ENCODE results near the gene ENPP1. TPM values are rescaled to one million over a fixed set of nuclear protein-coding genes. Genes with fewer than 3 reads are reported as not detected.

ENPP1 gene
- total and polyA plus RNA-seq, 11 donors: 0.60 to 4.2 (median 1.6) TPM

DNA sequence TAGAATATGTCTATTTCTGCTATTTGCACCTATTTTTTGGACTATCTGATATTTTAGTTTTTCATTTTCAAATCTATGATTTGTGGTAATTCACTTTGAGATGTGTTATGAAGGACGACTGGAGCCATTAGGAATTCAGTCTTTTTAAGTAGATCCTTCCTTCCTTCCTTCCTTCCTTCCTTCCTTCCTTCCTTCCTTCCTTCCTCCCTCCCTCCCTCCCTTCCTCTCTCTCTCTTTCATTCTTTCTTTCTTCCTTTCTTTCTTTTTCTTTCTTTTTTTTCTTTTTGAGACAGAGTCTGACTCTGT is 46.1 kb upstream of the ENPP1 start:
- peaks cover 0 to 19% (median 0%) of the 10 kb centered on the region in 12 donors for H3K4me1 ChIP-seq
- H3K36me3 ChIP-seq: no peaks in the 10 kb centered on the region
- TF ChIP-seq POLR2A (IDR thresholded peaks at IDR 0.05) (no peak), CTCF (IDR thresholded peaks at IDR 0.05) (no peak)
- ATAC-seq: no peak
- no peaks in the 10 kb centered on the region for H3K9me3 ChIP-seq
- no peak overlapping the region for H3K27ac ChIP-seq
- 58 to 63% (median 59%) methylated on average over 1 of the region's 1 CpG for WGBS, 4 donors
- H3K27me3 ChIP-seq: no peaks in the 10 kb centered on the region
- no peak for DNase-seq
- intact Hi-C loops (cut with DNase I): no loop called here
- no peak overlapping the region for H3K4me3 ChIP-seq

- ATAC-seq: no peak
- TF ChIP-seq POLR2A (IDR thresholded peaks at IDR 0.05): no peak
- no peak for TF ChIP-seq CTCF (IDR thresholded peaks at IDR 0.05)
- no peak for DNase-seq
- WGBS, 4 donors: 89 to 92% (median 91%) methylated on average over 2 of the region's 2 CpGs
- no peaks in the 10 kb centered on the region for H3K9me3 ChIP-seq
- no peak overlapping the region for H3K4me3 ChIP-seq
- no peaks in the 10 kb centered on the region for H3K36me3 ChIP-seq
- no peak overlapping the region for H3K27ac ChIP-seq
- peaks cover 0 to 19% (median 0%) of the 10 kb centered on the region in 12 donors for H3K4me1 ChIP-seq
- intact Hi-C loops (cut with DNase I): no loop called here
- no peaks in the 10 kb centered on the region for H3K27me3 ChIP-seq
Observed at GRCh38 chr6:131762984-131763383, 44.8 kb upstream of the ENPP1 start.

- Histone ChIP-seq H3K4me1 (peaks cover 0 to 15% (median 0%) of the 10 kb centered on the region in 12 donors), H3K27ac (no peak overlapping the region), H3K36me3 (no peaks in the 10 kb centered on the region), H3K4me3 (no peak overlapping the region), H3K27me3 (no peaks in the 10 kb centered on the region), H3K9me3 (no peaks in the 10 kb centered on the region)
- TF ChIP-seq POLR2A (IDR thresholded peaks at IDR 0.05) (no peak), CTCF (IDR thresholded peaks at IDR 0.05) (no peak)
- DNase-seq: no peak
- intact Hi-C loops (cut with DNase I): no loop called here
- ATAC-seq: no peak
- 40 to 85% (median 48%) methylated on average over 1 of the region's 1 CpG for WGBS, 4 donors
Observed at GRCh38 chr6:131763749-131764148, 44.1 kb upstream of the ENPP1 start.

- intact Hi-C loops (cut with DNase I): no loop called here
- 74 to 81% (median 80%) methylated on average over 4 of the region's 4 CpGs for WGBS, 4 donors
- Histone ChIP-seq H3K9me3 (no peaks in the 10 kb centered on the region), H3K4me1 (peaks cover 0 to 14% (median 0%) of the 10 kb centered on the region in 12 donors), H3K27ac (no peak overlapping the region), H3K27me3 (no peaks in the 10 kb centered on the region), H3K36me3 (no peaks in the 10 kb centered on the region), H3K4me3 (no peak overlapping the region)
- ATAC-seq: no peak
- TF ChIP-seq CTCF (IDR thresholded peaks at IDR 0.05) (no peak), POLR2A (IDR thresholded peaks at IDR 0.05) (no peak)
- DNase-seq: no peak
Observed at GRCh38 chr6:131764350-131764749, 43.5 kb upstream of the ENPP1 start.

Measured in heart left ventricle (tissue), 16 donors.